Parietal lobe (tissue), 1 donor: ENCODE results near the gene MME. TPM values are rescaled to one million over a fixed set of nuclear protein-coding genes. Genes with fewer than 3 reads are reported as not detected.

Experiments
- total RNA-seq: library from RNA; depleted of rRNA; stranded (reverse); fragments of >200 nt; gene quantifications from one replicate; pipeline ENCODE4 v1.2.3, GENCODE V29; 2014

Gene MME
- total RNA-seq = 5.9 TPM

GRCh38 chr3:155079746-155080487 is at the start of gene MME:
TSS of gene MME (plus strand) at chr3:155080319. CDS start at chr3:155084168, 3,849 bp downstream.

Other genes with a start within 250 kb of the MME start
- not detected for gene STRIT1, start 213.4 kb downstream of the MME start, total RNA-seq